Kidney (tissue), 14 donors: ENCODE measurements around the gene RPL14. TPM values are rescaled to one million over a fixed set of nuclear protein-coding genes. Genes with fewer than 3 reads are reported as not detected.

Experiments used
- DNase-seq, 5 donors: peaks; one replicate each; pipeline ENCODE4 v3.0.0-alpha.2; 2013 to 2020
- FAIRE-seq: peaks from 2 replicates; lab custom pipeline; 2012; peaks lifted over from hg19 to GRCh38; lab: Jason Lieb, UNC
- H3K27ac ChIP-seq, 2 donors: one replicate each; pipeline ENCODE4 v1.7.0; 2013; ENCODE audit warnings: low read depth in 2 of 2, low read length in 2 of 2, inconsistent platforms in 1 of 2
- H3K27me3 ChIP-seq: one replicate; pipeline ENCODE4 v1.7.1; 2013; ENCODE audit warnings: low read length, inconsistent platforms; ENCODE audit not compliant: control insufficient read depth, insufficient read depth
- H3K36me3 ChIP-seq, 3 donors: one replicate each; pipeline versions ENCODE4 v1.7.0 to v1.7.1; 2013; ENCODE audit warnings: low read length in 3 of 3, control low read depth in 1 of 3, inconsistent platforms in 1 of 3; ENCODE audit not compliant: insufficient read depth in 3 of 3, control insufficient read depth in 2 of 3
- H3K4me1 ChIP-seq, 3 donors: one replicate each; pipeline versions ENCODE4 v1.7.0 to v1.7.1; 2013; ENCODE audit warnings: low read length in 3 of 3, inconsistent platforms in 1 of 3, low read depth in 1 of 3; ENCODE audit not compliant: control insufficient read depth in 2 of 3, insufficient read depth in 2 of 3
- H3K4me3 ChIP-seq, 3 donors: one replicate each; pipeline versions ENCODE4 v1.7.0 to v1.8.1; 2013; ENCODE audit warnings: low read length in 3 of 3, control low read depth in 1 of 3, inconsistent platforms in 1 of 3
- H3K9ac ChIP-seq, 3 donors: one replicate each; pipeline versions ENCODE4 v1.7.0 to v1.7.1; 2013; ENCODE audit warnings: low read length in 3 of 3, control low read depth in 1 of 3, inconsistent platforms in 1 of 3
- H3K9me3 ChIP-seq, 3 donors: one replicate each; pipeline versions ENCODE4 v1.7.0 to v1.7.1; 2013; ENCODE audit warnings: low read length in 3 of 3, control low read depth in 1 of 3, inconsistent platforms in 1 of 3; ENCODE audit not compliant: control insufficient read depth in 2 of 3, insufficient read depth in 1 of 3
- CTCF ChIP-seq: IDR thresholded peaks from 3 replicates; pipeline ENCODE4 v1.5.1; 2012; ENCODE audit warnings: mild to moderate bottlenecking, moderate library complexity, borderline replicate concordance; ENCODE audit not compliant: insufficient read depth; ENCODE audit errors: extremely low read depth
- intact Hi-C: fragments of 100-400 bp; cut with DNase I; formaldehyde crosslinking; loops from one replicate; pipeline ENCODE4 v1.11.1; 2022
- polyA plus RNA-seq: library from polyadenylated mRNA; stranded (reverse); fragments of 350-450 nt; fragmentation: Illumina TruSeq; extraction: RNeasy Lipid Tissue Mini Kit (QIAGEN cat#74804); gene quantifications from one replicate; pipeline ENCODE4 v1.2.3, GENCODE V29; 2014; ENCODE audit warnings: low read depth, low replicate concordance; ENCODE audit not compliant: insufficient read depth
- total RNA-seq: library from RNA; stranded (reverse); fragmentation: NEBNext Ultra II Directional; extraction: Animal tissue kit (Norgen Biotek cat#: 25700); gene quantifications from one replicate; pipeline ENCODE4 v1.2.1, GENCODE V29; 2021
- donor health status: control.
- donor health status: control.
- donor health status: control.
- donor health status: control.
- donor health status: control.
- donor health status: DM: yes; HTN: yes; CAD: no.
- donor health status: Normal renal cell carcinoma (clear cell type).

Gene RPL14
- total and polyA plus RNA-seq, 2 donors from 2014 or later: 778 to 1,497 TPM

DNA sequence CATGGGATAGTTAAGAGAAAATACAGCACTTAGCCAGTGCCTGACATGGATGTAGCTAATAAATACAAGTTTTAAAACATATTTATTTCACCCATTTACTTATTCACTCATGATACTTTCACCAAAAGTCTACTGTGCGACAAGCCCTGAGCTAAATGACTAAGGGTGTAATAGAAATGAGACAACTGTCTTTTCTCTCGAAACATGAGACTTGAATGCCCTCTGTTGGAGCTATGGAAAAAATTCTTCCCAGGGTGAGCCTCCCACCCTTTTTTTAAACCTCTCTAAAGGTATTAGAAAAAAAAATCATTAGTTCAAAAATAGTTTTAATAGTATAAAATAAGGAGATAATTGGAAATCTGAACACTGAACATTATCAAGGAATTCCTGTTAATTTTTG lies 24.3 kb upstream of the RPL14 start:
- H3K9ac ChIP-seq: no peak overlapping the region
- H3K27me3 ChIP-seq: no peaks in the 10 kb centered on the region
- intact Hi-C loops: no loop called here
- no peak overlapping the region for H3K27ac ChIP-seq
- no peaks in the 10 kb centered on the region for H3K9me3 ChIP-seq
- no peak for FAIRE-seq
- no peaks in the 10 kb centered on the region for H3K36me3 ChIP-seq
- H3K4me3 ChIP-seq: no peak overlapping the region
- H3K4me1 ChIP-seq: no peaks in the 10 kb centered on the region
- no peak for TF ChIP-seq CTCF
- DNase-seq: no peak

- no peaks in the 10 kb centered on the region for H3K36me3 ChIP-seq
- H3K27me3 ChIP-seq: no peaks in the 10 kb centered on the region
- FAIRE-seq (no peak), DNase-seq (no peak)
- intact Hi-C loops: no loop called here
- no peaks in the 10 kb centered on the region for H3K4me1 ChIP-seq
- no peaks in the 10 kb centered on the region for H3K9me3 ChIP-seq
- TF ChIP-seq CTCF: no peak
- no peak overlapping the region for H3K9ac ChIP-seq
- no peak overlapping the region for H3K27ac ChIP-seq
- no peak overlapping the region for H3K4me3 ChIP-seq
Observed at GRCh38 chr3:40437889-40438288, 19.2 kb upstream of the RPL14 start.

DNA sequence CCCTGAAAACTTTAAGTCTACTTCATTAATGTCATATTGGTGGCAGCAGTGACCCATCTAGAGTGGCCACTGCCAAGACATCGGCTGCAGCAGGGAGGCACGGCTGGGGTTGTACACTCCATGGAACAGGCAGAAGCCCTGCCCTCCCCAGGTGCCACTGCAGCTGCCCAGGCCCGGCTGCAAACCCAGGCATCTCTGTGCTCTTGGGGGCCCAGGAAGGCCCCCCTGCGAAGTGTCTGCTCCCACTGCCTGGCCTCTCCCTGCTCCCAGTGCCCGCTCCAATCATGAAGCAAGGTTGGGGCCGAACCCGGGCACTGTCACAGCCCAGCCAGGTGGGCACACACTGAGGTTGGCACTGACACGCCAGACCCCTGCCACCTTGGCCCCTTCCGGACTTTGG lies 12.1 kb upstream of the RPL14 start:
- no peaks in the 10 kb centered on the region for H3K27me3 ChIP-seq
- peaks cover 0 to 7% (median 2%) of the 10 kb centered on the region in 3 donors for H3K36me3 ChIP-seq
- no peak for FAIRE-seq
- H3K9ac ChIP-seq: no peak overlapping the region
- no peak overlapping the region for H3K4me3 ChIP-seq
- intact Hi-C loops: no loop called here
- H3K27ac ChIP-seq: no peak overlapping the region
- DNase-seq: no peak
- H3K9me3 ChIP-seq: no peaks in the 10 kb centered on the region
- no peaks in the 10 kb centered on the region for H3K4me1 ChIP-seq
- TF ChIP-seq CTCF: no peak

GRCh38 chr3:40445880-40446279 lies 11.3 kb upstream of the RPL14 start:
- FAIRE-seq: no peak
- Histone ChIP-seq H3K9me3 (no peaks in the 10 kb centered on the region), H3K27me3 (no peaks in the 10 kb centered on the region), H3K36me3 (peaks cover 0 to 10% (median 7%) of the 10 kb centered on the region in 3 donors), H3K4me1 (no peaks in the 10 kb centered on the region), H3K27ac (no peak overlapping the region), H3K9ac (no peak overlapping the region), H3K4me3 (no peak overlapping the region)
- intact Hi-C loops: no loop called here
- TF ChIP-seq CTCF: no peak
- no peak for DNase-seq
